ENCODE data around the gene MRPL2. TPM values are rescaled to one million over a fixed set of nuclear protein-coding genes. Genes with fewer than 3 reads are reported as not detected.

MRPL2 gene
- total and polyA plus RNA-seq, 5 donors from 2014 or later: 29.3 to 52.6 (median 48.1) TPM

DNA sequence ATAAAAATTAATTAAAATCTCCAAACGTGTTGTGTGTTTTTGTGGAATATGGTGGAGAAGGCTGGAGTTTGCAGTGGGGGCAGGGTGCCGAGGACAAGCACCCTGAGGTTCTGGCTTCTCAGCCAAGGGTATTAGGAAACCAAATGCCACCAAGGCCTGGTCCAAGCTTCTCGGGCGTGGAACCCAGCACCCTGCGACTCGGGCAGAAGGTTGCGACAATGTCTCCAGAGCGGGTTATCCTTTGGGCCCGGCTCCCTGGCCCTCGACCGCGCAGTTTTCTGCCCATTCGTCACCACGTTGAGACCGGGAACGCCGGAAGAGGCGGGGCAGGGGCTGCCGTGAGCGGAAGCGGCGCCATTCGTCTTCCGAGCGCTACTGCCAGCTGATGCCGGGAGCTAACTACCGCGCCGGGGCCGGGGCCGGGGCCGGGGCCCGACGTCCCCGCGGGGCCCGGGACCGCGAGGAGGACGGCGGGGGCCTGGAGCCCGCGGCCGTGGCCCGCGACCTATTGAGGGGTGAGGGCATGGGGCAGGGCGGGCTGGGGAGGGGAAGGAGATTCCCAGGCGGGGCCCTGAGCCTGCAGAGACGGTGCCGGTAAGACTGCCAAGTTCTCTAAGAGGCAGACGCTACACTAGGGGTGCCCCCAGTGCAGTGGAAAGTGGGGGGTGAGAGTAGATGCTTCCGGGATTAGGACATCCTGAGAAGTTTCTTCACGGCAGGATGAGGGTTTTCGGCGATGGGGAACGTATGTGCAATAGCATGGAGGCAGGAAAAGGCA is 37.8 kb downstream of the MRPL2 start, which contains the start of gene RRP36:
TSS of gene RRP36 (plus strand) at position 354 of the 778 bp plus-strand sequence. CDS start at position 386, 32 bp downstream.
- peaks cover 27% of the 10 kb centered on the region for H3K36me3 Mint-ChIP-seq
- DNase-seq (peak; percentile 48 to 66 (median 62)), ATAC-seq (ENCODE audit: low read depth in 2 of 2) (peak; percentile 82 to 91)
- no peaks in the 10 kb centered on the region for H3K27me3 ChIP-seq (ENCODE audit: control insufficient read depth, insufficient read depth, low read length)
- H3K27ac ChIP-seq (ENCODE audit: insufficient read depth, low read length, poor library complexity, severe bottlenecking): peak within 1 kb of the TSS; percentile 74
- no peaks in the 10 kb centered on the region for H3K9me3 Mint-ChIP-seq
- H3K4me3 ChIP-seq (ENCODE audit: low read depth, low read length): peak within 1 kb of the TSS; percentile 99
- H3K27ac Mint-ChIP-seq: peak within 1 kb of the TSS; percentile 43 to 88 (median 87)
- H3K36me3 ChIP-seq (ENCODE audit: control insufficient read depth, insufficient read depth, low read length): peaks cover 47% of the 10 kb centered on the region
- peaks cover 6 to 62% (median 19%) of the 10 kb centered on the region in 4 donors for H3K4me1 Mint-ChIP-seq
- H3K9me3 ChIP-seq (ENCODE audit: control insufficient read depth in 2 of 2, low read length in 2 of 2): no peaks in the 10 kb centered on the region
- H3K4me3 Mint-ChIP-seq: peak within 1 kb of the TSS; percentile 95 to 98 (median 98)
- H3K27me3 Mint-ChIP-seq: no peaks in the 10 kb centered on the region
- H3K4me1 ChIP-seq (ENCODE audit: control insufficient read depth, insufficient read depth, low read length, poor library complexity, severe bottlenecking): peaks cover 27% of the 10 kb centered on the region

DNA sequence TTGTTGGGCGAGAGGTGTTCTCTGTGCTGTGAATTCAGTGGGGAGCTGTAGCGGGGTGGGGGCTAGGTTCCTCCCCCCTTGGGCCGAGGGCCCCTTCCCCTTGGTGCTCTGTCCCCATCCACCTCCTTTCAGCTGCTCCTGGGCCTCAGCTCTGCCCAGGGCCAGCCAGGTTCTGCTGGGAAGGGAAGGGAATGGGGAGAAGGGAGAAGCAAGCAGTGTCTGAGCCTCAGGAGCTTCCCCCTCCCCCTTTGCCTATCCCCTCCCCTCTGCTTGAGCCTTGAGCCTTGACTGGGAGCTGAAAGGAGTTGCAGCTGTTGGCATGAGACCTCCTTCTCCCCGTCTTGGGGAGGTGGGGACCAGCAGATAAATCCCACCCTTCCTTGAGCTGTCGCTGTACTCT is 38.4 kb downstream of the MRPL2 start:
- Mint-ChIP-seq H3K4me3 (peak overlapping the region; percentile 91 to 98 (median 93)), H3K36me3 (peaks cover 27% of the 10 kb centered on the region), H3K4me1 (peaks cover 6 to 66% (median 23%) of the 10 kb centered on the region in 4 donors), H3K9me3 (no peaks in the 10 kb centered on the region), H3K27ac (peak overlapping the region in 2 of 3 donors; percentile 87 to 88), H3K27me3 (no peaks in the 10 kb centered on the region)
- H3K9me3 ChIP-seq (ENCODE audit: control insufficient read depth in 2 of 2, low read length in 2 of 2): no peaks in the 10 kb centered on the region
- H3K4me1 ChIP-seq (ENCODE audit: control insufficient read depth, insufficient read depth, low read length, poor library complexity, severe bottlenecking): peaks cover 31% of the 10 kb centered on the region
- H3K27me3 ChIP-seq (ENCODE audit: control insufficient read depth, insufficient read depth, low read length): no peaks in the 10 kb centered on the region
- peak overlapping the region; percentile 74 for H3K27ac ChIP-seq (ENCODE audit: insufficient read depth, low read length, poor library complexity, severe bottlenecking)
- ATAC-seq (ENCODE audit: low read depth in 2 of 2) (no peak), DNase-seq (no peak)
- peak overlapping the region; percentile 66 for H3K4me3 ChIP-seq (ENCODE audit: low read depth, low read length)
- H3K36me3 ChIP-seq (ENCODE audit: control insufficient read depth, insufficient read depth, low read length): peaks cover 41% of the 10 kb centered on the region

- Mint-ChIP-seq H3K36me3 (peaks cover 27% of the 10 kb centered on the region), H3K9me3 (no peaks in the 10 kb centered on the region), H3K4me3 (peak overlapping the region; percentile 62 to 98 (median 78)), H3K27me3 (no peaks in the 10 kb centered on the region), H3K27ac (peak overlapping the region; percentile 60 to 88 (median 79)), H3K4me1 (peaks cover 6 to 70% (median 23%) of the 10 kb centered on the region in 4 donors)
- Histone ChIP-seq H3K27me3 (ENCODE audit: control insufficient read depth, insufficient read depth, low read length) (no peaks in the 10 kb centered on the region), H3K4me1 (ENCODE audit: control insufficient read depth, insufficient read depth, low read length, poor library complexity, severe bottlenecking) (peaks cover 36% of the 10 kb centered on the region), H3K27ac (ENCODE audit: insufficient read depth, low read length, poor library complexity, severe bottlenecking) (peak overlapping the region; percentile 74), H3K36me3 (ENCODE audit: control insufficient read depth, insufficient read depth, low read length) (peaks cover 37% of the 10 kb centered on the region), H3K4me3 (ENCODE audit: low read depth, low read length) (no peak overlapping the region), H3K9me3 (ENCODE audit: control insufficient read depth in 2 of 2, low read length in 2 of 2) (no peaks in the 10 kb centered on the region)
- no peak for DNase-seq
- ATAC-seq (ENCODE audit: low read depth in 2 of 2): no peak
Observed at GRCh38 chr6:43020052-43020705, 39.1 kb downstream of the MRPL2 start.

DNA sequence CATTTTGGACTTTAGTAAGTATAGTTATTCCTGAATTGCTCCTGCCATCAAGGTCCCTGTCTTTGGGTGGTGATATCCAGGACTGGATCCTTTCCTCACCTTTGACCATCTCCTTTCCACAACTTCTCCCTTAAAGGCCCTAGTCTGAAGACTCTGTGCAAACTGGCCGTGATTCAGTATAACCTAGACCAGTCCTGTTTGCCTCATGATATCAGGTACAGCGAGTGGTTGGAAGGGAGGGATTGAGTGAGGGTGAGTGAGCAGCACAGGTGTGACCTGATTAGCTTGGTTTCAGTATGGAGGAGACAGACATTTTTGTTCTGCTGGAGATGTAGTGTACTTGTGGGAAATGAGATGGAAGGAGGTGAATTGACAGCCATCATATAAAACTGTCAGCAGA is 40.1 kb downstream of the MRPL2 start:
- no peaks in the 10 kb centered on the region for H3K9me3 ChIP-seq (ENCODE audit: control insufficient read depth in 2 of 2, low read length in 2 of 2)
- peak overlapping the region in 3 of 4 donors; percentile 78 to 98 (median 86) for H3K4me3 Mint-ChIP-seq
- no peaks in the 10 kb centered on the region for H3K27me3 Mint-ChIP-seq
- no peaks in the 10 kb centered on the region for H3K27me3 ChIP-seq (ENCODE audit: control insufficient read depth, insufficient read depth, low read length)
- ATAC-seq (ENCODE audit: low read depth in 2 of 2): no peak
- H3K4me1 Mint-ChIP-seq: peaks cover 2 to 73% (median 24%) of the 10 kb centered on the region in 4 donors
- no peaks in the 10 kb centered on the region for H3K9me3 Mint-ChIP-seq
- no peak overlapping the region for H3K4me3 ChIP-seq (ENCODE audit: low read depth, low read length)
- no peak for DNase-seq
- H3K27ac ChIP-seq (ENCODE audit: insufficient read depth, low read length, poor library complexity, severe bottlenecking): no peak overlapping the region
- peaks cover 45% of the 10 kb centered on the region for H3K4me1 ChIP-seq (ENCODE audit: control insufficient read depth, insufficient read depth, low read length, poor library complexity, severe bottlenecking)
- H3K27ac Mint-ChIP-seq: no peak overlapping the region
- peaks cover 21% of the 10 kb centered on the region for H3K36me3 Mint-ChIP-seq
- peaks cover 29% of the 10 kb centered on the region for H3K36me3 ChIP-seq (ENCODE audit: control insufficient read depth, insufficient read depth, low read length)

GRCh38 chr6:43016943-43017334 is 42.3 kb downstream of the MRPL2 start:
- Histone ChIP-seq H3K27me3 (ENCODE audit: control insufficient read depth, insufficient read depth, low read length) (no peaks in the 10 kb centered on the region), H3K4me1 (ENCODE audit: control insufficient read depth, insufficient read depth, low read length, poor library complexity, severe bottlenecking) (peaks cover 49% of the 10 kb centered on the region), H3K4me3 (ENCODE audit: low read depth, low read length) (no peak overlapping the region), H3K9me3 (ENCODE audit: control insufficient read depth in 2 of 2, low read length in 2 of 2) (no peaks in the 10 kb centered on the region), H3K36me3 (ENCODE audit: control insufficient read depth, insufficient read depth, low read length) (peaks cover 29% of the 10 kb centered on the region), H3K27ac (ENCODE audit: insufficient read depth, low read length, poor library complexity, severe bottlenecking) (peak overlapping the region; percentile 2)
- no peak for DNase-seq
- Mint-ChIP-seq H3K27me3 (no peaks in the 10 kb centered on the region), H3K36me3 (peaks cover 19% of the 10 kb centered on the region), H3K4me3 (peak overlapping the region in 2 of 4 donors; percentile 15 to 98), H3K27ac (peak overlapping the region in 1 of 3 donors; percentile 38), H3K9me3 (no peaks in the 10 kb centered on the region), H3K4me1 (peaks cover 0 to 82% (median 38%) of the 10 kb centered on the region in 4 donors)
- no peak for ATAC-seq (ENCODE audit: low read depth in 2 of 2)

DNA sequence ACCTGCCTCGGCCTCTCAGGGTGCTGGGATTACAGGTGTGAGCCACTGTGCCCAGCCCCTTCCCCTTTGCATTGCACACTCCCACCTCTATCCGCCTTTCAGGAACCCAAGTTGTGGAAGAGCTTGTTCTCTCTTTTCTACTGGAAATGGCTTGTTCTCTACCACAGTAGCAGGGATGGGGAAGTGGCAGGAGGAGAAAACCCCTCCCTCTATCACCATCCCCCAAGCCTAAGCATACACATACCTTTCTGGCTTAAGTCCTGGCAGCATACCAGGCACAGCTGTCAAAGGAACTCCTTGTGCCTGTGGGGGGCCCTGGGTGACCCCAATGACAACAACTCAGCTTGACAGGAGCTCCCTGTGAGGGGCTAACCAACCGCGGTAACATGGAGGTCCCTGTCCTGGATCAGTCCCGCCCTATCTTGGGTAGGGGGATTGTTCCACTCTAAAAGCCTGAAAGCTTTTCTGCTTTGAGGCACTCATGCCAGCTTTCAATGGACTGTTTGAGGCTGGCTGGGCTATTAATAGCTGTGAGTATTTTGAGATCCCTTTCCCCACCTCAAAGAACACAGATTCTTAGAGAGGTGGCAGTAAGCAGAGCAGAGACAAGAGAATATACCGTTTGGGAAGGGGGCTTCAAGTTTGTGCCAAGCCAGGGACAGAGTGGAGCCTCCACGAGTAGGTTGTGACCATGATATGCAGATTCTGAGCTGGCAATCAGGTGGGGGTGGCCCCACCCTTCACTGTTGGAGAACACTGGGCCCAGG is 42.9 kb downstream of the MRPL2 start:
- ATAC-seq (ENCODE audit: low read depth in 2 of 2): no peak
- Mint-ChIP-seq H3K27ac (peak overlapping the region in 2 of 3 donors; percentile 46 to 86), H3K9me3 (no peaks in the 10 kb centered on the region), H3K4me1 (peaks cover 0 to 83% (median 37%) of the 10 kb centered on the region in 4 donors), H3K36me3 (peaks cover 16% of the 10 kb centered on the region), H3K27me3 (no peaks in the 10 kb centered on the region), H3K4me3 (peak overlapping the region in 3 of 4 donors; percentile 75 to 98 (median 78))
- H3K4me1 ChIP-seq (ENCODE audit: control insufficient read depth, insufficient read depth, low read length, poor library complexity, severe bottlenecking): peaks cover 49% of the 10 kb centered on the region
- H3K4me3 ChIP-seq (ENCODE audit: low read depth, low read length): no peak overlapping the region
- no peak for DNase-seq
- H3K9me3 ChIP-seq (ENCODE audit: control insufficient read depth in 2 of 2, low read length in 2 of 2): no peaks in the 10 kb centered on the region
- no peaks in the 10 kb centered on the region for H3K27me3 ChIP-seq (ENCODE audit: control insufficient read depth, insufficient read depth, low read length)
- peaks cover 33% of the 10 kb centered on the region for H3K36me3 ChIP-seq (ENCODE audit: control insufficient read depth, insufficient read depth, low read length)
- H3K27ac ChIP-seq (ENCODE audit: insufficient read depth, low read length, poor library complexity, severe bottlenecking): peak overlapping the region; percentile 2

GRCh38 chr6:43014434-43014909 is 44.8 kb downstream of the MRPL2 start:
- no peaks in the 10 kb centered on the region for H3K27me3 Mint-ChIP-seq
- Histone ChIP-seq H3K9me3 (ENCODE audit: control insufficient read depth in 2 of 2, low read length in 2 of 2) (no peaks in the 10 kb centered on the region), H3K27me3 (ENCODE audit: control insufficient read depth, insufficient read depth, low read length) (no peaks in the 10 kb centered on the region), H3K4me1 (ENCODE audit: control insufficient read depth, insufficient read depth, low read length, poor library complexity, severe bottlenecking) (peaks cover 42% of the 10 kb centered on the region), H3K36me3 (ENCODE audit: control insufficient read depth, insufficient read depth, low read length) (peaks cover 45% of the 10 kb centered on the region), H3K27ac (ENCODE audit: insufficient read depth, low read length, poor library complexity, severe bottlenecking) (peak overlapping the region; percentile 79), H3K4me3 (ENCODE audit: low read depth, low read length) (peak overlapping the region; percentile 87)
- DNase-seq: no peak
- H3K4me1 Mint-ChIP-seq: peaks cover 0 to 85% (median 41%) of the 10 kb centered on the region in 4 donors
- H3K9me3 Mint-ChIP-seq: peaks cover 0 to 1% (median 0%) of the 10 kb centered on the region in 7 donors
- H3K36me3 Mint-ChIP-seq: peaks cover 19% of the 10 kb centered on the region
- no peak for ATAC-seq (ENCODE audit: low read depth in 2 of 2)
- peak overlapping the region; percentile 89 to 98 (median 94) for H3K4me3 Mint-ChIP-seq
- H3K27ac Mint-ChIP-seq: peak overlapping the region; percentile 90 to 97 (median 96)

Measured in CD4-positive, CD25-positive, alpha-beta regulatory T cell (primary cell).